ENCODE data around the gene PCARE. TPM values are rescaled to one million over a fixed set of nuclear protein-coding genes. Genes with fewer than 3 reads are reported as not detected.

PCARE gene
- total RNA-seq, 2 donors from 2014 or later, result 0.09 TPM; not detected in 1

- Histone ChIP-seq H3K4me1 (ENCODE audit: control insufficient read depth, insufficient read depth, low read length) (peaks cover 23% of the 10 kb centered on the region), H3K9ac (ENCODE audit: extremely low read depth, low read length, poor library complexity, severe bottlenecking) (peak overlapping the region; percentile 70), H3K27me3 (ENCODE audit: control insufficient read depth, insufficient read depth, low read length, poor library complexity, severe bottlenecking) (no peaks in the 10 kb centered on the region), H3K4me3 (ENCODE audit: low read length) (no peak overlapping the region), H3K9me3 (ENCODE audit: control insufficient read depth, low read length) (no peaks in the 10 kb centered on the region), H3K36me3 (ENCODE audit: control insufficient read depth, insufficient read depth, low read length) (no peaks in the 10 kb centered on the region), H3K27ac (ENCODE audit: low read depth, low read length) (peak overlapping the region; percentile 39)
- peak; percentile 45 for TF ChIP-seq CTCF (conservative IDR thresholded peaks at IDR 0.05)
- no peaks in the 10 kb centered on the region for H3K9me3 Mint-ChIP-seq
- 33 to 35% methylated on average over 4 to 5 of the region's 5 CpGs for WGBS, 2 experiments (ENCODE audit: insufficient coverage in 1 of 2, insufficient read length in 1 of 2)
- no peak overlapping the region for H3K4me3 Mint-ChIP-seq
- no peaks in the 10 kb centered on the region for H3K36me3 Mint-ChIP-seq (ENCODE audit: low read depth)
- peaks cover 1% of the 10 kb centered on the region for H3K27me3 Mint-ChIP-seq (ENCODE audit: insufficient read depth)
- H3K27ac Mint-ChIP-seq, result peak overlapping the region; percentile 96
- peak; percentile 83 for DNase-seq
- peaks cover 74% of the 10 kb centered on the region for H3K4me1 Mint-ChIP-seq
Observed at GRCh38 chr2:29053670-29054400, 20.5 kb downstream of the PCARE start.

GRCh38 chr2:29053223-29053622, 21.1 kb downstream of the PCARE start:
- no peak overlapping the region for H3K4me3 ChIP-seq (ENCODE audit: low read length)
- Mint-ChIP-seq H3K27ac (peak overlapping the region; percentile 96), H3K36me3 (ENCODE audit: low read depth) (no peaks in the 10 kb centered on the region), H3K4me3 (no peak overlapping the region), H3K4me1 (peaks cover 74% of the 10 kb centered on the region), H3K27me3 (ENCODE audit: insufficient read depth) (peaks cover 1% of the 10 kb centered on the region), H3K9me3 (no peaks in the 10 kb centered on the region)
- no peak for TF ChIP-seq CTCF (conservative IDR thresholded peaks at IDR 0.05)
- H3K36me3 ChIP-seq (ENCODE audit: control insufficient read depth, insufficient read depth, low read length), result no peaks in the 10 kb centered on the region
- peak; percentile 98 for DNase-seq
- WGBS, 2 experiments (ENCODE audit: insufficient coverage in 1 of 2, insufficient read length in 1 of 2), result 14 to 18% methylated on average over 3 to 7 of the region's 7 CpGs
- peaks cover 23% of the 10 kb centered on the region for H3K4me1 ChIP-seq (ENCODE audit: control insufficient read depth, insufficient read depth, low read length)
- no peaks in the 10 kb centered on the region for H3K9me3 ChIP-seq (ENCODE audit: control insufficient read depth, low read length)
- peak overlapping the region; percentile 70 for H3K9ac ChIP-seq (ENCODE audit: extremely low read depth, low read length, poor library complexity, severe bottlenecking)
- no peaks in the 10 kb centered on the region for H3K27me3 ChIP-seq (ENCODE audit: control insufficient read depth, insufficient read depth, low read length, poor library complexity, severe bottlenecking)
- peak overlapping the region; percentile 39 for H3K27ac ChIP-seq (ENCODE audit: low read depth, low read length)

GRCh38 chr2:29052807-29053206, 21.5 kb downstream of the PCARE start:
- WGBS, 2 experiments (ENCODE audit: insufficient coverage in 1 of 2, insufficient read length in 1 of 2), result 63 to 75% methylated on average over 3 to 6 of the region's 6 CpGs
- H3K27me3 Mint-ChIP-seq (ENCODE audit: insufficient read depth), result peaks cover 1% of the 10 kb centered on the region
- H3K4me3 Mint-ChIP-seq, result no peak overlapping the region
- peak overlapping the region; percentile 96 for H3K27ac Mint-ChIP-seq
- H3K9me3 Mint-ChIP-seq, result no peaks in the 10 kb centered on the region
- Histone ChIP-seq H3K27ac (ENCODE audit: low read depth, low read length) (no peak overlapping the region), H3K4me3 (ENCODE audit: low read length) (no peak overlapping the region), H3K27me3 (ENCODE audit: control insufficient read depth, insufficient read depth, low read length, poor library complexity, severe bottlenecking) (no peaks in the 10 kb centered on the region), H3K9me3 (ENCODE audit: control insufficient read depth, low read length) (no peaks in the 10 kb centered on the region), H3K4me1 (ENCODE audit: control insufficient read depth, insufficient read depth, low read length) (peaks cover 23% of the 10 kb centered on the region), H3K36me3 (ENCODE audit: control insufficient read depth, insufficient read depth, low read length) (no peaks in the 10 kb centered on the region), H3K9ac (ENCODE audit: extremely low read depth, low read length, poor library complexity, severe bottlenecking) (no peak overlapping the region)
- H3K36me3 Mint-ChIP-seq (ENCODE audit: low read depth), result no peaks in the 10 kb centered on the region
- H3K4me1 Mint-ChIP-seq, result peaks cover 74% of the 10 kb centered on the region
- TF ChIP-seq CTCF (conservative IDR thresholded peaks at IDR 0.05), result no peak
- no peak for DNase-seq

Data from endodermal cell (in vitro differentiated cells).